OCI-LY7 (cell line): ENCODE data around the gene HOXC10. TPM values are rescaled to one million over a fixed set of nuclear protein-coding genes. Genes with fewer than 3 reads are reported as not detected.
A peak's percentile ranks its signal among the peaks of the same experiment; 100 is the strongest.

Experiments used
- BruUV-seq: library from RNA; stranded (reverse); fragments of 400-500 nt; replicated peaks from 2 replicates; lab custom pipeline; 2021; lab: Mats Ljungman, UMichigan
- CTCF ChIA-PET: fragments of 300-600 bp; sonication (Branson Sonifier 250); formaldehyde crosslinking; loops from one replicate; lab custom pipeline; 2022; ENCODE audit warnings: antibody characterized with exemption; ENCODE audit not compliant: unreplicated experiment; lab: Charles Lee
- POLR2A ChIA-PET: fragments of 300-600 bp; sonication (Branson Sonifier 250); formaldehyde crosslinking; loops from one replicate; lab custom pipeline; 2022; ENCODE audit warnings: antibody characterized with exemption; lab: Charles Lee
- DNase-seq: peaks from one replicate; pipeline ENCODE4 v3.0.0-alpha.2; 2015; ENCODE audit warnings: low spot score
- H2AFZ ChIP-seq: fragments of 200-600 bp; sonication (generic), shearing (Covaris generic); 2 replicates; pipeline ENCODE4 v1.6.1; 2014; ENCODE audit warnings: mild to moderate bottlenecking, antibody characterized with exemption, low read length, moderate library complexity
- H3K27ac ChIP-seq: fragments of 200-600 bp; sonication (generic); 2 replicates; pipeline ENCODE4 v1.5.1; 2014; ENCODE audit warnings: mixed run types, low read depth, mild to moderate bottlenecking, moderate library complexity, low read length, inconsistent platforms; ENCODE audit not compliant: poor library complexity, severe bottlenecking
- H3K36me3 ChIP-seq: fragments of 200-600 bp; sonication (generic); 2 replicates; pipeline ENCODE4 v1.6.1; 2014; ENCODE audit warnings: mild to moderate bottlenecking, antibody characterized with exemption, low read length, moderate library complexity, mixed read lengths; ENCODE audit not compliant: insufficient read depth
- H3K4me1 ChIP-seq: fragments of 200-600 bp; sonication (generic); 2 replicates; pipeline ENCODE4 v1.5.1; 2014; ENCODE audit warnings: mild to moderate bottlenecking, low read length; ENCODE audit not compliant: insufficient read depth, poor library complexity, severe bottlenecking
- H3K4me2 ChIP-seq: fragments of 200-600 bp; sonication (generic); 2 replicates; pipeline ENCODE4 v1.6.1; 2014; ENCODE audit warnings: mild to moderate bottlenecking, low read length
- H3K4me3 ChIP-seq: fragments of 200-600 bp; sonication (generic); 2 replicates; pipeline ENCODE4 v1.5.1; 2014; ENCODE audit warnings: mild to moderate bottlenecking, low read depth, low read length; ENCODE audit not compliant: poor library complexity, severe bottlenecking
- H3K79me2 ChIP-seq: fragments of 200-600 bp; sonication (generic); 2 replicates; pipeline ENCODE4 v1.6.1; 2016; ENCODE audit warnings: low read depth, mild to moderate bottlenecking, low read length, moderate library complexity, mixed read lengths; ENCODE audit not compliant: insufficient read depth
- H3K9me2 ChIP-seq: fragments of 200-600 bp; sonication (generic); 2 replicates; pipeline ENCODE4 v1.6.1; 2016; ENCODE audit warnings: mild to moderate bottlenecking, low read length, mixed read lengths; ENCODE audit not compliant: insufficient read depth
- H3K9me3 ChIP-seq: fragments of 200-600 bp; sonication (generic); 2 replicates; pipeline ENCODE4 v1.6.1; 2014; ENCODE audit warnings: mild to moderate bottlenecking, mixed run types, low read length, mixed read lengths
- H4K20me1 ChIP-seq: fragments of 200-600 bp; sonication (generic); 2 replicates; pipeline ENCODE4 v1.6.1; 2014; ENCODE audit warnings: mild to moderate bottlenecking, antibody characterized with exemption, low read length, moderate library complexity, mixed read lengths; ENCODE audit not compliant: insufficient read depth
- CTCF ChIP-seq: fragments of 200-600 bp; sonication (generic); conservative IDR thresholded peaks from 2 replicates; pipeline ENCODE4 v1.5.1; 2014; ENCODE audit warnings: mild to moderate bottlenecking, antibody characterized with exemption, low read length, moderate library complexity, mixed read lengths
- EZH2phosphoT487 ChIP-seq: fragments of 200-600 bp; sonication (generic); IDR thresholded peaks from 2 replicates; pipeline ENCODE4 v1.6.1; 2018; ENCODE audit warnings: low read depth, borderline replicate concordance, mild to moderate bottlenecking, mixed run types, antibody characterized with exemption, low read length, moderate library complexity, mixed read lengths
- intact Hi-C: fragments of 100-400 bp; cut with micrococcal nuclease; formaldehyde crosslinking; loops from one replicate; pipeline ENCODE4 v1.10.0; 2022; ENCODE audit not compliant: unreplicated experiment
- total RNA-seq, 2 experiments: library from RNA; depleted of rRNA in 1 of 2; stranded (reverse); fragments of >200 nt in 1 of 2; shearing (Covaris generic) in 1 of 2; gene quantifications; 2 replicates each; pipeline ENCODE4 v1.2.3, GENCODE V29; 2014 to 2022

HOXC10 gene
- total RNA-seq, 2 experiments from 2014 or later = 0.25 to 0.28 TPM

GRCh38 chr12:53950437-53950773, 34.5 kb upstream of the HOXC10 start:
- BruUV-seq = no TSS peak
- Histone ChIP-seq H3K9me3 (no peaks in the 10 kb centered on the region), H3K9me2 (no peaks in the 10 kb centered on the region), H3K4me2 (no peak overlapping the region), H3K79me2 (no peaks in the 10 kb centered on the region), H3K4me1 (no peaks in the 10 kb centered on the region), H4K20me1 (no peaks in the 10 kb centered on the region; the same call in 1 of the 2 replicates), H3K27ac (no peak overlapping the region), H3K4me3 (no peak overlapping the region), H3K36me3 (no peaks in the 10 kb centered on the region), H2AFZ (no peak overlapping the region)
- DNase-seq = peak; percentile 6
- POLR2A ChIA-PET = no interaction called here
- intact Hi-C loops = no loop called here
- CTCF ChIA-PET = no interaction called here
- TF ChIP-seq EZH2phosphoT487 = peak; percentile 17; the same call in 1 of the 2 replicates
- peak; percentile 41 for TF ChIP-seq CTCF

- TF ChIP-seq EZH2phosphoT487 (0 out of 2 replicates have a peak, but pooled peaks have one; percentile 8), CTCF (no peak)
- no peak overlapping the region for H2AFZ ChIP-seq
- ChIA-PET POLR2A (no interaction called here), CTCF (no interaction called here)
- H3K4me2 ChIP-seq = no peak overlapping the region
- no peak overlapping the region for H3K4me3 ChIP-seq
- H4K20me1 ChIP-seq = no peaks in the 10 kb centered on the region; the same call in 1 of the 2 replicates
- no peaks in the 10 kb centered on the region for H3K79me2 ChIP-seq
- no peaks in the 10 kb centered on the region for H3K9me2 ChIP-seq
- intact Hi-C loops = no loop called here
- DNase-seq = no peak
- H3K4me1 ChIP-seq = no peaks in the 10 kb centered on the region
- no TSS peak for BruUV-seq
- no peaks in the 10 kb centered on the region for H3K36me3 ChIP-seq
- H3K27ac ChIP-seq = no peak overlapping the region
- H3K9me3 ChIP-seq = no peaks in the 10 kb centered on the region
Observed at GRCh38 chr12:53950789-53951576, 34.0 kb upstream of the HOXC10 start.
